ENCODE data around the gene C1QTNF9B.

- TF ChIP-seq CTCF (IDR thresholded peaks at IDR 0.05) (no peak), EZH2phosphoT487 (IDR thresholded peaks at IDR 0.05) (no peak)
Measured at GRCh38 chr13:23865906-23866305, 31.4 kb downstream of the C1QTNF9B start.
